GM19372 (cell line): ENCODE data around the gene SPAG7.
A peak's percentile ranks its signal among the peaks of the same experiment; 100 is the strongest.

Experiments used
- ATAC-seq: cut with Tn5 transposase; IDR thresholded peaks from one replicate; pipeline ENCODE4 v1.9.1; 2021; ENCODE audit warnings: mild to moderate bottlenecking, low read depth, moderate library complexity; ENCODE audit not compliant: unreplicated experiment

Gene SPAG7

GRCh38 chr17:4950746-4951204, 16.8 kb downstream of the SPAG7 start, which contains the start of gene ENO3:
ENO3 (plus strand) TSS chr17:4951119; CDS start chr17:4951830, 711 bp downstream.
- ATAC-seq, result no peak

DNA sequence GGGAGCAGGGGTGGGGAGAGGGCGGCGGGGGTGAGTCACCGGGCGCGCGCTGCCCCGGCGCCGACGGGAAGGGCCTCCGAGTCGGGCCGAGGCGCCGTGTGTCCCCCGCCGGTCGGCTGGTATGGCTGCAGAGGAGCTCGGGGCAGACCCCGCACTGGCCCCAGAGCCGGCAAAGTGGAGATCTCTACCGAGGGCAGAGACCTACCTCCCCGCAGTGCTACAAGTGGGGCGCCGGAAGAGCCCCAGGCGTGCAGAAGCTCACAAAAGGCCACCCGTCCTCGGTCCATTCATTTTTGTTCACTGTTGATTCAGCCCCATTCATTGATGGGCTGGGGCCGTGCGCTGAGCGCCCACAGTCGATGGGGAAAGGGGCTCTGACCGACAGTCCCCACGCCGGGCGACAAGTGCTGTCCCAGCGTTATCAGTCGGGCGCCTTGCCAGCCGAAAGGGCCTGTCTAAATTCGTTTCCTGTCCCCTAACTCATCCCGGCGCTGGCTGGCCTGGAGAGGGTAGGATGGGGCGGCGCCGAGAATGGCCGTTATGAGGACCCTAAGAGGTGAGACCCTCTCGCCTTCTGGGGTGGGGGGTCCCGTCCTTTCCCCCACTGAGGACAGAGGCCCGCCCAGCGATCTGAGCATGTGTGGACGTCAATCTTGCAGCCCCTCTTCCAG, 17.4 kb downstream of the SPAG7 start:
- no peak for ATAC-seq

GRCh38 chr17:4949321-4950074, 18.1 kb downstream of the SPAG7 start:
- ATAC-seq, result peak; percentile 29

- peak; percentile 32 for ATAC-seq
These were observed 18.7 kb downstream of the SPAG7 start for GRCh38 chr17:4948931-4949320.

DNA sequence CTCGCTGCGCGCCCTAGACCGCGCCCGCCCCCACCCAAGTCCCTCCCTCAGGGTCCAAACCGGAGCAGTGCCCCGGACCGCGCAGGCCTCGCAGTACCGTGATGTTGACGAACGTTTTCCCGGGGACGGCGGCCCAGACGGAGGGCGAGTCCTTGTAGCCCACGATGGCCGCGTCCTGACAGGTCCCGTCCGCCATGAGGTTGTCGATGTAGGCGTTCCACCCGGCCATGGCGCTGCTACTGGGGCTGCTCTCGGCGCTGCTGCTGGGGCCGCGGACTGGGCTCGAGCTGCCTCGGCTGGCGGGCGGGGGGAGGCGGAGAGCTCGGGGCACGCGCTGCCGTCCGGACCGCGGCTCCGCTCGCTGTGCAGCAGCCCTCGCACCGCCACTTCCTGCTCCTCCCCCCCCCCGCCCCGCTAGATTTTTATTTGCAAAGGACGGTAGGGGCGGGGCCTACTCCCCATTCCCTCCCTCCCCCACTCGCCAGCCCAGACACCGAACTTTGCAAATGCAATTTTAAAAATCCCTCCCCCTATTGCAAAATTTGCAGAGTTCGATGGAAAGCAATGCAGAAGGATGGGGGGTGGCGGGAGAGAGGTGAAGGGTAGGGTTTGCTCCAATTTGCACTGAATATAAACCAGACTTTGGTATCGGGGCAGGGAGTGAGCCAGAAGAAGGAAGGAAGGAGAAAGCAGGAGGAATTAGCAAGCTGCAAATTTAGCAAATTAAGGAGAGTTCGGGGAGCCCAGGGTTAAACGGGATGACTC, 19.3 kb downstream of the SPAG7 start, which contains the start of gene PFN1:
TSS of gene PFN1 (minus strand) at position 365 of the 765 bp plus-strand sequence. CDS start at position 229, 136 bp downstream.
- peak; percentile 24 for ATAC-seq

GRCh38 chr17:4947411-4948165, 20.0 kb downstream of the SPAG7 start:
- ATAC-seq, result no peak

DNA sequence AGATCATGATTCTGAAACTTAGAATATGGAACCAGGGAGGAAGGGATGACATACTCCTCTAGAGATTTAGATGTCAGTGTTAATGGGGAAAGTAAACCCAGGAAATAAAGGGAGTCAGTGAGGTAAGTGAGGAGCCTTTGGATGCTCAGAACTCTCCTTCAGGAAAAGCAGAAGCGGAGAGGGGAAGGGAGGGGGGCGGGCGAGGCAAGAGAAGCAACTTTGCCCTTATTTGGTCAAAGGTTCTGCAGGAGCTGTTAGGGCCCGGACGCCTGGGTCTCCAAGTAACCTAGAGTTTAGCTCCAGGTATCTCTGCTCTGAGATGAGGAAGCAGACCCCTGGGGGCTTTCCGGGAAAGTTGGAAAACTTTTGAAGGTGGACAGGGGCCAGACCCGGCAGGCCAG, 20.6 kb downstream of the SPAG7 start:
- ATAC-seq, result no peak

- no peak for ATAC-seq
These were observed 21.2 kb downstream of the SPAG7 start for GRCh38 chr17:4946312-4946976.

DNA sequence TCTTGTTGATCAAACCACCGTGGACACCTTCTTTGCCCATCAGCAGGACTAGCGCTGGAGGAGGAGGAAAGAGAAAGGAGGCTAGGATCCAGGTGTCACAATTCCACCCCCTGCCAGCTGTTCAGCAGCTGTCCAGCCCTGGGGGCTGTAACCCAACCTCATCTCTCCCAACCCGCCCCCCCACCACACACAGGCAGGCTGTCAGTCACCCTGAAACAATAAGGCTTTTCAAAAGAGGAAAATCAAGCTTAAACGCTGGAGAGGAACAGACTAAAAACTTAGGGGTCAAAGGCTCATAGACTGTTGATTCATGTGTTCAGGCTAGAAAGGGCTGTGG, 21.7 kb downstream of the SPAG7 start:
- no peak for ATAC-seq

DNA sequence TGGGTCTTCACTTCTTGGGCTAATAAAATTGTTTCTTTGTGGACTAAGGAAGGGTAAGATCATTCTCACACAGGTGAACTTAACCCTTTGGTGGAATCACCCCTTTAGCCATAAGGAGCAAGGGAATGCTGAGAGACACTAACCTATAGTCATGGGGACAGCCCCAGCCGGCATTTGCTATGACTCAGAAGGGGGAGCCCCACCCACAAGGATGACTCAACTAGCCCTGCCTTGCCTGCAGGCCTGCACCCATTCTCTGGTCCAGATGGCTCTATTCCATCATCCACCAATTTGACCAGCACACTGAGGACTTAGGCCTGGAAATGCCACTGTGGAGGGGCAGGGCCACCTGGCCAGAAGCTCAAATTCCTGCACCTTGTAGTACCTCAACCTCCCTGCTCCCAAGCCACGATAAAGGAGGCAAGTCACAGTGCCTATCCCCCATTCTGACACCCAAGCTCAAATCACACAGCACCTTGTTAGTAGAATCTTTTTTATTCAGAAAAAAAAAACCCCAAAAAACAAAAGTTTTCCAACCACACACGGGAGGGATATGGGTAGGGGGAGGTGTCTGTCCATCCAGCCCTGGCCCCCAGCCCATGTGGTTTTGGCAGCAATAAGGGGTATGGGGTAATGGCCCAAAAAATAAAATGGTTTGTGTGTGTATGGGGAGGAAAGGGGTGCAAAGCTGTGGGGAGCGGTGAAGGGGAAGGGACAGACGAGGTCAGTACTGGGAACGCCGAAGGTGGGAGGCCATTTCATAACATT, 22.3 kb downstream of the SPAG7 start:
- no peak for ATAC-seq

GRCh38 chr17:4944554-4945175, 23.0 kb downstream of the SPAG7 start:
- no peak for ATAC-seq

- ATAC-seq, result no peak
These were observed 23.5 kb downstream of the SPAG7 start for GRCh38 chr17:4944163-4944553.

GRCh38 chr17:4942760-4943508, 24.7 kb downstream of the SPAG7 start:
- no peak for ATAC-seq

GRCh38 chr17:4941319-4941610, 26.4 kb downstream of the SPAG7 start:
- no peak for ATAC-seq

GRCh38 chr17:4940555-4941318, 26.9 kb downstream of the SPAG7 start:
- no peak for ATAC-seq

- ATAC-seq, result peak; percentile 85
These were observed 27.6 kb downstream of the SPAG7 start, which contains the start of the genes RNF167 and SLC25A11 for GRCh38 chr17:4939796-4940554. RNF167 (plus strand) TSS chr17:4940268; CDS start chr17:4940910, 642 bp downstream. SLC25A11 (minus strand) TSS chr17:4940046; CDS start chr17:4939910, 136 bp downstream.

DNA sequence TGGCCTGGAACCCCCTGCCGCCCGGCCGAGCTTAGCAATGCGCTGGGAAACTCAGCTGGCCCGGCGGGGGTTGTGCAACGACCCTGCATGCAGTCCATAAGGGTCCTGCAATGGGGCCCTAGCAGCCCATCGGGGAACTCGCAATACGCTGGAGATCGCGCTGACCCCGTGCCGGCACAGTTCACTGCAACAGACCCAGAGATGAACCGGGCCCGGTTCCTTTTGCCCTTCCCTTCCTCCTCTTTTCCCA, 28.1 kb downstream of the SPAG7 start:
- peak; percentile 8 for ATAC-seq
